Stimulated activated CD4-positive, alpha-beta T cell treated with anti-CD3 and anti-CD28 coated beads, Interleukin-15, amount 100 ng/mL, for 48 hours (primary cell): ENCODE results near the gene CHRNB4.
"Not testable (repeated sequence)": the region's sequence is repeated elsewhere in the genome, so short reads cannot be mapped to it uniquely, and the experiment has no call there.

Experiments used
- DNase-seq, 2 donors: peaks; one replicate each; pipeline ENCODE4 v3.0.0-alpha.2; 2020; ENCODE audit warnings: low read depth in 2 of 2

CHRNB4 gene, protein sequence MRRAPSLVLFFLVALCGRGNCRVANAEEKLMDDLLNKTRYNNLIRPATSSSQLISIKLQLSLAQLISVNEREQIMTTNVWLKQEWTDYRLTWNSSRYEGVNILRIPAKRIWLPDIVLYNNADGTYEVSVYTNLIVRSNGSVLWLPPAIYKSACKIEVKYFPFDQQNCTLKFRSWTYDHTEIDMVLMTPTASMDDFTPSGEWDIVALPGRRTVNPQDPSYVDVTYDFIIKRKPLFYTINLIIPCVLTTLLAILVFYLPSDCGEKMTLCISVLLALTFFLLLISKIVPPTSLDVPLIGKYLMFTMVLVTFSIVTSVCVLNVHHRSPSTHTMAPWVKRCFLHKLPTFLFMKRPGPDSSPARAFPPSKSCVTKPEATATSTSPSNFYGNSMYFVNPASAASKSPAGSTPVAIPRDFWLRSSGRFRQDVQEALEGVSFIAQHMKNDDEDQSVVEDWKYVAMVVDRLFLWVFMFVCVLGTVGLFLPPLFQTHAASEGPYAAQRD

DNA sequence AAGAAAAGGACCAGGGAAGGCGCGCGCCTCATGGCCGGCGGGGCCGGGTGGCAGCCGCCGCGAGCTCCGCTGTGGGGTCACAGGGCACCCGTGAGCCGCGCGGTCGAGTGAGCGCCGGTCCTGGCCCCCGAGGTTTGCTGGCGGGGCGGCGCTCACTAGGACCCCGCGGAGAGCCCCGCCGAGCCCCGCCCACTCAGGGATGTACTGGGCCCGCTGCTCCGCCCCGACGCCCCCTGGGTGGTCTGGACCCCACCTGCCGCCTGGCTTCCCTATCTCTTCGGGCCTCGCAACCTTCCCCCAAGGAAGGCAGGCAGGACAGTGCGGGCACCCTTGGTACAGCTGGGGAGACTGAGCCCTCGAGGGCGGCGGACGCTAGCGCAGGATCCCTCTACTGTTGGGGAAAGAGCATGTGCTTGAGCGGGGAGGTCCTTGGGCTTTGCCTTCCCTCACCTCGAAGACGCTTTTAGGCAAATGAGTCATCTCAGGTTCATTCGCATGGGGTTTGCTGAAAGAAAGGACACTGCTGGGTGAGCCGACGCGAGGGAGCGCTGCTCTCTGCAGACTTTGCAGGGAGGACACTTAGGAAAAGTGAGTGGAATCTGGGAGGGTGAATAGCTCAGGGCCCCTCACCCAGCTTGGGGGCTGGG is at the start of gene CHRNB4:
TSS of gene CHRNB4 (minus strand) at position 109 of the 647 bp plus-strand sequence. CDS start at position 32, 77 bp downstream.
- DNase-seq: no peak

GRCh38 chr15:78689626-78690025 is 48.6 kb upstream of the CHRNB4 start:
- no peak for DNase-seq

GRCh38 chr15:78685925-78686324 is 44.9 kb upstream of the CHRNB4 start:
- no peak for DNase-seq

GRCh38 chr15:78685159-78685921 is 44.3 kb upstream of the CHRNB4 start:
- no peak for DNase-seq

- no peak for DNase-seq
These were observed 43.6 kb upstream of the CHRNB4 start for GRCh38 chr15:78684657-78685056.

- DNase-seq: not testable (repeated sequence)
These were observed 42.6 kb upstream of the CHRNB4 start for GRCh38 chr15:78683599-78683998.

- no peak for DNase-seq
These were observed 41.8 kb upstream of the CHRNB4 start for GRCh38 chr15:78682693-78683410.

GRCh38 chr15:78682004-78682651 is 41.1 kb upstream of the CHRNB4 start:
- no peak for DNase-seq

- DNase-seq: no peak
These were observed 40.4 kb upstream of the CHRNB4 start for GRCh38 chr15:78681281-78682003.

GRCh38 chr15:78680431-78681075 is 39.5 kb upstream of the CHRNB4 start:
- DNase-seq: no peak

GRCh38 chr15:78679089-78679511 is 38.1 kb upstream of the CHRNB4 start:
- no peak for DNase-seq

DNA sequence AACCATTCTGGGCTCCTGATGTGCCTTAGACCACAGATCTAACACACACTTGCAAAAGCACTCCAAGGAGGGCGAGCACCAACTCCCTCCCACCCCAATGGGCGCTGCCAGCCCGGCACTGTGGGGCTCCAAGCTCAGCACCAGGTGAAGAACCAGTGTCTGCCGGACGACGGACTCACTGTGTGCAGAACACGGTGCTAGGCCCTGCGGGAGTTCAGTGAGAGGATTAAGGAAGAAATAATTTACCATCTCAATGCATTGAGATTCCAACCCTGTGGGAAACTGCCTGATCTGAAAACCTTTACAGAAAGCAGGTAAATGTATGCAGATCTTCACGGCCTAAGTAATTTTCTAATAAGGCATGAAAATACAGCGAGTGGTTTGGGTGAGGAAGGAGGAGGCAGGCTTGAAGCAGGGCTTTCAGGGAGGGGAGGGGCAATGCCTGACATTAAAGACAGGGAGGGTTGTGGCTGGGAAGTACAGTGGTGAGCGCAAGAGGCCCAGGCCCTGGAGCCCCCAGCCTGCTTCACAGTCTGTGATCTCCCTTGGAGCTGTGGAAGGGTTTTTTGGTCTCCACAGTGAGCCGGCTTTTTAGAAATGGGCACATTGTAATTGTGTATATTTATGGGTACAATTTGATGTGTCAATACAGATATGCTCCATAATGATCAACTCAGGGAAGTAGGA is 35.6 kb upstream of the CHRNB4 start:
- no peak for DNase-seq

DNA sequence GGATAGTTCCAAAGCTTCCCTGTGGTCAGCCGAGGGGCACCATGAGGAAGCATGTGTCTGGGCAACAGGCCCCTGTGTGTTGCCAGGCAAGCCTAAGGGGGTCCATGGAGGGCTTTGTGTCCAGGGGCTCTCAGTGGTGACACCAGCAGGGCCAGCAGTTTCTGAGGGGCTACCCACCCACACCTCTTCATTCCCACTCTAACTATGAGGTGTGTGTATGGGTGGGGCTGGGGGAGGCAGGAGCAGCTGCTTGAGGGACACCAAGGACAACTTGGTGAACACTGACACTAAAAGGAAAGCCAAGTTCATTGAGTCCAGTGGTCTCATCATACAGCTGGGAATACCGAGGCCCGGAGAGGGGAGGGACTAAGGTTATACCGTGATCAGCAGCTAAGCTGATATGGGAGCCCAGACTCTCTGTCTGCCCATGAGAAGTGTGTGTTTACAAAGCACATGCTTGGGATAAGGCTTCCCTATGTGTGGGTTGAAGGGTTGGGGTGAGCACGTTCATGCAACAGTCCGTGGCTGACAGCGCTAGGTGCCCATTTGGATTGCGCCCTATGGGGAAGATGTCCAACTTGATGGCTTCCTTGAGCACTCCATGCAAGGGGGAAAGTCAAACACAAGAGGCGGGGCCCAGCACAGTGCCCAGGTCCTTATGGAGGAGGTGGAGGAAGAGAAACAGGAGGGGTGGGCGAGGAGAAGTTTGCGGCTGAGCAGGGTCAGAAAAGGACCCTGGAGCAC is 34.8 kb upstream of the CHRNB4 start:
- no peak for DNase-seq

GRCh38 chr15:78675206-78675605 is 34.2 kb upstream of the CHRNB4 start:
- DNase-seq: no peak

GRCh38 chr15:78673917-78674444 is 33.0 kb upstream of the CHRNB4 start:
- DNase-seq: no peak

- no peak for DNase-seq
These were observed 32.5 kb upstream of the CHRNB4 start for GRCh38 chr15:78673476-78673875.

DNA sequence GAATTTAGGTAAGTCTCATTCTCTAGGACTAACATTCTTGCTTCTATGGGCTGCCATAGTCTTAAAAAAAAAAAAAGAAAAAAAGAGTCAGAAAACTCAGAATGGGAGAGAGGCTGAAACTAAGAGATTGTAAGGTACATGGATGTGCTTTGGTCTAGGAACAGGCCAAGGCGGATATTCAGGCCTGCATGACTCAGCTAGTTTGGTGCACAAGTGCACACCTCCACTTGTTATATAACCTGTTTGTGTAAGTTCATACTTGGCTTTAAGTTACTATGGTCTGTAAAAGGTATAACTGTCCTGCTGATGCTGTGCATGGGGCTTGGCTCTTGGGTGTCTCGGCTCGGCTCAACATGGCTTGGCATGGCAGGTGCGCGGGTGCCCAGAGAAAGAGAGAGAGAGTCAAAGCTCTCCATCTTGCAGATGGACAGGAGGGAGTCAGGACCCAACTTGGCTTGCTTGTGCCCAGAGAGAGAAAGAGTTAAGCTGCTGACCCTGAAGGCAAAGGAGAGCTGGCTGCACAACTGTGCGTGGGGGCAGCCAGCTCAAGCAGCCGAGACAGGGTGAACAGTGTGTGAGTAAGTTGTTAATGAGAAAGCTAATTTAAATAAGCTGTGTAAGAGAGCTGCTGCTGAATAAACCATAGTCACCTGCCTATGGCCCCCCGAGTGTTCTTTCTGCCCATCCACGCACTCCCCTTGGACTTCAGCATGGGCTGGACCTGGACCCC is 31.4 kb upstream of the CHRNB4 start:
- no peak for DNase-seq
